Activated CD8-positive, alpha-beta T cell treated with anti-CD3 and anti-CD28 coated beads for 36 hours (primary cell): ENCODE data around the gene CSTB. TPM values are rescaled to one million over a fixed set of nuclear protein-coding genes. Genes with fewer than 3 reads are reported as not detected.

Experiments
- ATAC-seq: fragments of 200-7000 bp; cut with Tn5 transposase; one replicate; pipeline ENCODE4 v1.10.0; 2021; ENCODE audit warnings: mild to moderate bottlenecking, moderate library complexity
- CTCF ChIA-PET: fragments of 350-600 bp; sonication (Branson Sonifier 250); formaldehyde crosslinking; loops from one replicate; lab custom pipeline; 2021; ENCODE audit warnings: antibody characterized with exemption; lab: Charles Lee
- POLR2A ChIA-PET: fragments of 350-600 bp; sonication (Branson Sonifier 250); formaldehyde crosslinking; loops from one replicate; lab custom pipeline; 2021; ENCODE audit warnings: antibody characterized with exemption; lab: Charles Lee
- DNase-seq: peaks from one replicate; pipeline ENCODE4 v3.0.0-alpha.2; 2020
- H3K27ac Mint-ChIP-seq: one replicate; pipeline ENCODE4 v1.8.0; 2021; ENCODE audit warnings: mild to moderate bottlenecking, mixed read lengths
- H3K27me3 Mint-ChIP-seq: one replicate; pipeline ENCODE4 v1.8.0; 2021; ENCODE audit warnings: mixed read lengths
- H3K36me3 Mint-ChIP-seq: one replicate; pipeline ENCODE4 v1.8.0; 2021; ENCODE audit warnings: low read depth, mixed read lengths
- H3K4me1 Mint-ChIP-seq: one replicate; pipeline ENCODE4 v1.8.0; 2021; ENCODE audit warnings: low read depth, mixed read lengths
- H3K4me3 Mint-ChIP-seq: one replicate; pipeline ENCODE4 v1.8.0; 2021; ENCODE audit warnings: mild to moderate bottlenecking, moderate library complexity, mixed read lengths
- H3K9me3 Mint-ChIP-seq: one replicate; pipeline ENCODE4 v1.8.0; 2021; ENCODE audit warnings: mixed read lengths
- intact Hi-C: fragments of 100-400 bp; cut with micrococcal nuclease; formaldehyde crosslinking; loops from one replicate; pipeline ENCODE4 v1.10.0; 2022
- total RNA-seq, 2 experiments: library from RNA; stranded (reverse); gene quantifications; one replicate each; pipeline ENCODE4 v1.2.3, GENCODE V29; 2021
- TF ChIP-seq, protein P1 (sequence below): fragments of 200-600 bp; IDR thresholded peaks from one replicate; pipeline ENCODE4 v1.8.0; 2022; ENCODE audit warnings: antibody characterized with exemption, mild to moderate bottlenecking

CSTB gene
- total RNA-seq, 2 experiments from 2014 or later, result 18.6 to 20.7 TPM

DNA sequence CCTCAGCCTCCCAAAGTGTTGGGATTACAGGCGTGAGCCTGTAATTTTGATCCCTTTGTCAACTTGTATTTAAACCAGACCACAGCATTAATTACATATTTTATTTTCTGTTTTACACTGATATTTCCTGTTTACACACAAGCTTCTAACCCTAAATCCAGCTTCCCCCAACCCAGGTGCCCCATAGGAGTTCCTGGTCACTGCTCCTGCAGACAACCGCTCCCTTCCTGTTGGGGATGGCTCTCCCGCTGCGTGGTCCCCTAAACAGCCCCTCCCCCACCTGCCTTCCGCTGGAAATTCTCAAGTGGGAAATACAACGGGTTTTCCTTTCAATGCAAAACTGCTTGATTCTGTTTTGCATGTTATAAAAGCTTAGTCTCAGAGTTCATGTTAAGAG lies 3.7 kb downstream of the CSTB start:
- H3K27ac Mint-ChIP-seq, result no peak overlapping the region
- no peaks in the 10 kb centered on the region for H3K27me3 Mint-ChIP-seq
- POLR2A ChIA-PET, result interaction anchor here (0.6 to 1.3 kb wide), 2 partner anchors 20 to 194 kb away, joined by 3 read pairs; no protein-coding TSS in a partner anchor
- H3K36me3 Mint-ChIP-seq, result peaks cover 12% of the 10 kb centered on the region
- intact Hi-C loops, result no loop called here
- DNase-seq, result no peak
- CTCF ChIA-PET, result interaction anchor here (0.6 to 1.2 kb wide), 2 partner anchors 16 to 239 kb away, joined by 3 read pairs; no protein-coding TSS in a partner anchor
- peaks cover 16% of the 10 kb centered on the region for H3K4me1 Mint-ChIP-seq
- peaks cover 2% of the 10 kb centered on the region for H3K9me3 Mint-ChIP-seq
- H3K4me3 Mint-ChIP-seq, result no peak overlapping the region
- TF ChIP-seq, protein P1, sequence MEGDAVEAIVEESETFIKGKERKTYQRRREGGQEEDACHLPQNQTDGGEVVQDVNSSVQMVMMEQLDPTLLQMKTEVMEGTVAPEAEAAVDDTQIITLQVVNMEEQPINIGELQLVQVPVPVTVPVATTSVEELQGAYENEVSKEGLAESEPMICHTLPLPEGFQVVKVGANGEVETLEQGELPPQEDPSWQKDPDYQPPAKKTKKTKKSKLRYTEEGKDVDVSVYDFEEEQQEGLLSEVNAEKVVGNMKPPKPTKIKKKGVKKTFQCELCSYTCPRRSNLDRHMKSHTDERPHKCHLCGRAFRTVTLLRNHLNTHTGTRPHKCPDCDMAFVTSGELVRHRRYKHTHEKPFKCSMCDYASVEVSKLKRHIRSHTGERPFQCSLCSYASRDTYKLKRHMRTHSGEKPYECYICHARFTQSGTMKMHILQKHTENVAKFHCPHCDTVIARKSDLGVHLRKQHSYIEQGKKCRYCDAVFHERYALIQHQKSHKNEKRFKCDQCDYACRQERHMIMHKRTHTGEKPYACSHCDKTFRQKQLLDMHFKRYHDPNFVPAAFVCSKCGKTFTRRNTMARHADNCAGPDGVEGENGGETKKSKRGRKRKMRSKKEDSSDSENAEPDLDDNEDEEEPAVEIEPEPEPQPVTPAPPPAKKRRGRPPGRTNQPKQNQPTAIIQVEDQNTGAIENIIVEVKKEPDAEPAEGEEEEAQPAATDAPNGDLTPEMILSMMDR, result no peak
- ATAC-seq, result no peak

DNA sequence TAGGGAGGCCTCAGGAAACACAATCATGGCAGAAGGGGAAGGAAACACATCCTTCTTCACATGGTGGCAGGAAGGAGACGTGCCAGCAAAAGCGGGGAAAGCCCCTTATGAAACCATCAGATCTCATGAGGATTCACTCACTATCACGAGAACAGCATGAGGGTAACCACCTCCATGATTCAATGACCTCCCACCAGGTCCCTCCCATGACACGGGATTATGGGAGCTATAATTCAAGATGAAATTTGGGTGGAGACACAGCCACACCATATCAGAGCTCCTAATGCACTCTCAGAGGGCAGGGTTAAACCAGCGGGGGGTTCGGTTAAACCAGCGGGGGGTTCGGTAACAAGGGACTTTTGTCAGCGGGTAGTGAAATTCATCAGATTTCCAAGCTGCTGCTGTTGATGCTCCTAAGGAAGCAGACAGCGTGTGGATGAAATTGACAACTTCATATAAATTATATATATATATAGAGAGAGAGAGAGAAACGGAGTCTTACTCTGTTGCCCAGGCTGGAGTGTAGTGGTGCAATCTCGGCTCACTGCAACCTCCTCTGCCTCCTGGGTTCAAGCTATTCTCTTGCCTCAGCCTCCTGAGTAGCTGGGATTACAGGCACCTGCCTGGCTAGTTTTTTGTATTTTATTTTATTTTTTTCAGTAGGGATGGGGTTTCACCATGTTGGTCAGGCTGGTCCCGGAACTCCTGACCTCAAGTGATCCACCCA lies 4.2 kb downstream of the CSTB start:
- POLR2A ChIA-PET, result interaction anchor here (0.6 to 0.9 kb wide), 2 partner anchors 8 to 195 kb away, joined by 3 read pairs; no protein-coding TSS in a partner anchor
- H3K9me3 Mint-ChIP-seq, result peaks cover 2% of the 10 kb centered on the region
- CTCF ChIA-PET, result interaction anchor here (0.6 to 1.2 kb wide), 2 partner anchors 17 to 240 kb away, joined by 3 read pairs; no protein-coding TSS in a partner anchor
- TF ChIP-seq, protein P1, result no peak
- peaks cover 16% of the 10 kb centered on the region for H3K4me1 Mint-ChIP-seq
- ATAC-seq (no peak), DNase-seq (no peak)
- intact Hi-C loops, result no loop called here
- no peaks in the 10 kb centered on the region for H3K27me3 Mint-ChIP-seq
- peaks cover 12% of the 10 kb centered on the region for H3K36me3 Mint-ChIP-seq
- no peak overlapping the region for H3K27ac Mint-ChIP-seq
- no peak overlapping the region for H3K4me3 Mint-ChIP-seq

DNA sequence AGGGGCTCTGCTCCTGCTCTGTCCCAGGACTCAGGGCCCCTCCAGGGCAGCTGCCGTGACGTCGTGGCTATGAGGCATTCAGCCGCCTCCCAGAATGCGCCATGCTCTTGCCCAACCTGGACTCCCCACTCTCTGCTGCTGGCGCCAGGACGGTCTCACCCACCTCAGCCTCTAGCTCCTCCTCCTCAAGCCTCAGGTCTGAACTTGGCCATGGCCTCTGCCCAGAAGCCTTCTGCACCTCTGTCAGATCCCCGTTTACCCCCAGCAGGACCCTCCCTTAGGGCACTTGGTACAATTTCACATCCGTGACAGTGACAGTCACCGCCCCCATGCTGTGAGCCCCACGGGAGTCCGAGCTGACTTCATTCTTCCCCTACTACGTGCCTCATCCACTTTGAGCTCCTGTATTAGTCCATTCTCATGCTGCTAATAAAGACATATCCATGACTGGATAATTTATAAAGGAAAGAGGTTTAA lies 4.9 kb downstream of the CSTB start:
- CTCF ChIA-PET, result interaction anchor here (1.2 kb wide), 1 partner anchor 18 kb away, joined by 3 read pairs; no protein-coding TSS in a partner anchor
- POLR2A ChIA-PET, result interaction anchor here (0.9 kb wide), 1 partner anchor 9 kb away, joined by 3 read pairs; no protein-coding TSS in a partner anchor
- no peak overlapping the region for H3K4me3 Mint-ChIP-seq
- peaks cover 2% of the 10 kb centered on the region for H3K9me3 Mint-ChIP-seq
- H3K36me3 Mint-ChIP-seq, result peaks cover 12% of the 10 kb centered on the region
- H3K27me3 Mint-ChIP-seq, result no peaks in the 10 kb centered on the region
- no peak for ATAC-seq
- TF ChIP-seq, protein P1, result no peak
- DNase-seq, result no peak
- intact Hi-C loops, result no loop called here
- H3K4me1 Mint-ChIP-seq, result peaks cover 16% of the 10 kb centered on the region
- no peak overlapping the region for H3K27ac Mint-ChIP-seq

DNA sequence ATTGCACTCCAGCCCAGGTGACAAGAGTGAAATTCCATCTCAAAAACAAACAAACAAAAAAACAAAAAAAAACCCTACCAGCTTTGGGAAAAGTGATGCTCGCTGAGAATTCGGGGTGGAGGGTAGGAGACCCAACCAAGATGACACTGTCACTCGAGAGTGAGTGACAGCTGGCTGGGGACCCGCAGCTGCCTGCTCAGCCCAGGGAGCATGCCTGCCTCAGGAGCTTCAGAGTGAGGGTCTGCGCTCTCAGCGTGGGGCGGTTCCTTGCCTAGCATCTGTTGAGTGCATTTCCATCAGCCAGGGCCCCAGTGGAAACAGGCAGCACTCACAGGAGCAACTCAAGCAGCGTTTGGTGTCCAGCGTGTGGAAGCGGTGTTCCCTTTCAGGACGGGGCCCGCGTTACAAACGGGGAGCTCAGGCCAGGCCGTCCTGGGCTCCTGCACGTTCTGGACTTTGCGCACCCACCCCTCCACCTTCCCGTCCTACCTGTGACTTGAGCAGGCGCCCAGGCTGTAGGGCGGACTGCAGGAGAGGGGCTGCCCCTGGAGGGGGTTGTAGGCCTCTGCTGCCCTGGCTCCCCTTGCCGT lies 5.9 kb downstream of the CSTB start:
- no peak for ATAC-seq
- DNase-seq, result no peak
- peaks cover 12% of the 10 kb centered on the region for H3K36me3 Mint-ChIP-seq
- ChIA-PET POLR2A (no interaction called here), CTCF (no interaction called here)
- no peaks in the 10 kb centered on the region for H3K27me3 Mint-ChIP-seq
- no peak overlapping the region for H3K4me3 Mint-ChIP-seq
- TF ChIP-seq, protein P1, result no peak
- no peak overlapping the region for H3K27ac Mint-ChIP-seq
- H3K9me3 Mint-ChIP-seq, result peaks cover 2% of the 10 kb centered on the region
- H3K4me1 Mint-ChIP-seq, result peaks cover 11% of the 10 kb centered on the region
- intact Hi-C loops, result no loop called here
